ENCODE data around the gene ZIC4.

Gene ZIC4

GRCh38 chr3:147406028-147406931 lies at the start of gene ZIC4:
TSS of gene ZIC4 (minus strand) at chr3:147406543. CDS start at chr3:147402797, 3,746 bp downstream.
- no peak for DNase-seq

GRCh38 chr3:147449669-147450068 lies 43.3 kb upstream of the ZIC4 start:
- no peak for DNase-seq

GRCh38 chr3:147447224-147447623 lies 40.9 kb upstream of the ZIC4 start:
- no peak for DNase-seq

- DNase-seq, result no peak
Measured at GRCh38 chr3:147431751-147432150, 25.4 kb upstream of the ZIC4 start.

GRCh38 chr3:147428754-147429153 lies 22.4 kb upstream of the ZIC4 start:
- no peak for DNase-seq

- DNase-seq, result no peak
Measured at GRCh38 chr3:147428326-147428725, 22.0 kb upstream of the ZIC4 start.

- no peak for DNase-seq
Measured at GRCh38 chr3:147427746-147428145, 21.4 kb upstream of the ZIC4 start.

- DNase-seq, result no peak
Measured at GRCh38 chr3:147426931-147427330, 20.6 kb upstream of the ZIC4 start.

- no peak for DNase-seq
Measured at GRCh38 chr3:147425388-147425850, 19.1 kb upstream of the ZIC4 start.

GRCh38 chr3:147424581-147425387 lies 18.4 kb upstream of the ZIC4 start:
- no peak for DNase-seq

GRCh38 chr3:147423798-147424580 lies 17.6 kb upstream of the ZIC4 start:
- DNase-seq, result no peak

GRCh38 chr3:147423537-147423797 lies 17.1 kb upstream of the ZIC4 start:
- no peak for DNase-seq

- DNase-seq, result no peak
Measured at GRCh38 chr3:147422601-147423536, 16.5 kb upstream of the ZIC4 start.

GRCh38 chr3:147422196-147422595 lies 15.9 kb upstream of the ZIC4 start:
- no peak for DNase-seq

GRCh38 chr3:147421184-147421912 lies 15.0 kb upstream of the ZIC4 start:
- DNase-seq, result no peak

- no peak for DNase-seq
Measured at GRCh38 chr3:147420353-147421183, 14.2 kb upstream of the ZIC4 start.

- no peak for DNase-seq
Measured at GRCh38 chr3:147419781-147420224, 13.5 kb upstream of the ZIC4 start.

GRCh38 chr3:147418808-147419701 lies 12.7 kb upstream of the ZIC4 start:
- DNase-seq, result no peak

- no peak for DNase-seq
Measured at GRCh38 chr3:147418371-147418781, 12.0 kb upstream of the ZIC4 start.

All from CD4-positive, alpha-beta T cell treated with Interleukin-4 for 4 hours (primary cell).